GM21786 (cell line): ENCODE measurements around the gene CCDC141.

Experiments used
- ATAC-seq: cut with Tn5 transposase; IDR thresholded peaks from one replicate; pipeline ENCODE4 v1.9.1; 2021; ENCODE audit not compliant: unreplicated experiment

The CCDC141 gene

DNA sequence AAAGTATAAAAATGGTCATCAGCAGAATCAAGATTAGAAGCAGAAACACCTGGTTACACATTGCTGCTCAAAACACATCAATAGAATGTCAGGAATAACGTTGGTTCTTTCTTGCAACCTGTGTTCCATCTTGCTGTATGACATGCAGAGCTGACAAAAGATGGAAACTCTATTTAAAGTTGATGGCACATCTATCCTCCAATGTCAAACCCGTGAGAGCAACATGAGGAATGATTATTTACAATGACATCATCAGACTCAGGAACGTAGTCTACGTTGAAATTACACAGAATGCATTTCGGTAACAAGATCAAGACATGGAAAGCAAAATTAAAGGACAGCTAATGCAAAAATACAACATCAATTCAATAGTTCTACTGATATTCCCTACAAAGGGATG lies 216.6 kb downstream of the CCDC141 start:
- no peak for ATAC-seq

DNA sequence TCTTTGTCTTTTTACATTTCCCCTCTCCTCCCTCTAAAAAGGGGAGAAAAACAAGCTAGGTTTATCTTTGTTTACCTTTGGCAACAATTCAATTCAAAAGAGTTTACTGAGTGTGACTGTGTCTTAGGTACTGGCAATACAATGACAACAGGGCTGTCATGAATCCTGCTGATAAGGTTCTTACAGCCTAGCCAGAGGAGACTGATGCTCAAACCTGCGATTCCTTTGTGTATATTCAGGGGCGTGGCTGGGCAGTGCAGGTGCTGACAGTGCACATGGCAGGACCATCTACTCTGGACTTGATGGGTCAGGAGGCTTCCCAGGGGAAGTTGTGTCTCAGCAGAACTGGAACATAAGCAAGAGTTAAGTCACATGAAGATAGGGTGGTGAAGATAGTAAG lies 219.5 kb downstream of the CCDC141 start:
- ATAC-seq = no peak

DNA sequence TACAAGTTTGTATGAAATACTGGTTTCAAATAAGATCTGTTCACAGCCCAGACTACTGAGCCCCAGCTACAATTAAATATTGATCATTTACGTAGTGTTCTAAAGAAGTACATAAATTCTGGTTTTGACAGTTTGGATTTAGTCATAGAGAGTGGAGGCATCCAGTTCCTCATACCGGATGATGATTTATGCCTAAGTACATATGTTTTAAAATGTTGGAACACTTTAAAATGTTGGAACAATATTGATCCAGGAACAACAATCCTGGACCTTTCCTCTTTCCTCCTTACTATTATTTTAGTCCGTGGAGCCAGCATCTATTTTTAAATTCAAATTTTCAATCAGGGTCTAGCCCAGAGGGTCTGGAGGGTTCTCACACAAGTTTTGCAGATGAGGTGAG lies 220.0 kb downstream of the CCDC141 start:
- ATAC-seq = no peak

DNA sequence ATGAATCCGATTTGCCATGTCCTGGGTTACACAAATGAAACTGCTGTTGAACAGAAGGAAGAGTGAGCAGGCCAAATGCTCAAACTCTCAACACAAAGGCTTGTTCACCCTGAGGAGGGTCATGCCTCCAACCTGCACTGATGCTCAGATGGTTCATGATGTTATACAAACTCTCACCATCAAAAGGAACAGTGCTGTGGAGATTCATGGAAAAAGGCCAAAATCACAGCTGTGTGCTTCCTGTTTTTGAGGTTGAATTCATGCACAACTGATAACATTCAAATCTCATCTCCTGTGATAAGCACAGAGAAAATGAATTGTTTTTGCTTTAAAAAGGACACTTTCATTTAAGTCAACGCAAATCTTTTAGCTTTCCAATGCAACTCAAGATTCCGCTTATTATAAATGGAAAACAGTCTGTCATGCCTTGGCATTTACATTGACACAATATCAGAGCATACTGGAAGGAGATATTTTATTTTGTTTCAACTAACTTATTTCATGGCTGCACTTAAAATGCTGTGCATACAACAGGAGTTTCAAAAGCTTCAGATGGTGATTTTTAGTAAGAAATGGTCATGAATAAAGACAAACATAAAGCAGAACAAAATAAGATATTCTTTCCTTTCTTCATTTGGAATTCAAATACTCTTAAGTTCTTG lies 220.5 kb downstream of the CCDC141 start:
- no peak for ATAC-seq

DNA sequence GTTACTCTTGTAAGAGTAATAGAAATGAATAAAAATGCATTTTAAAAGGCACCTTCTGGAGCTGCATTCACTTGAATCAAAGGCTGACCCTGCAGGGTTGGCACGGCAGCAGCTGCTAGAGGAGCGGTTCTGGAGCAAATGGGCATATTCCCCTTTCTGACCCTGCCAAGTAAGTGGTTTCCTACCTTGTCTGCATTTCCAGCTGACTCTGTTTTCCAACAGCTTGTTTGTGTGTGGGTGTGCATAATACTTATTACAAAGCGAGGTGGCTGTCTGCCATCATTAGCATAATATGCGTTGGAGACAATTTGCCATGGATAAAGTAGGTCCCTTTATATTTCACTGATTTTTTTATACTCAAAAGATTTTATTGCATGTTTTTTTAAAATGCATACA lies 221.5 kb downstream of the CCDC141 start:
- no peak for ATAC-seq

DNA sequence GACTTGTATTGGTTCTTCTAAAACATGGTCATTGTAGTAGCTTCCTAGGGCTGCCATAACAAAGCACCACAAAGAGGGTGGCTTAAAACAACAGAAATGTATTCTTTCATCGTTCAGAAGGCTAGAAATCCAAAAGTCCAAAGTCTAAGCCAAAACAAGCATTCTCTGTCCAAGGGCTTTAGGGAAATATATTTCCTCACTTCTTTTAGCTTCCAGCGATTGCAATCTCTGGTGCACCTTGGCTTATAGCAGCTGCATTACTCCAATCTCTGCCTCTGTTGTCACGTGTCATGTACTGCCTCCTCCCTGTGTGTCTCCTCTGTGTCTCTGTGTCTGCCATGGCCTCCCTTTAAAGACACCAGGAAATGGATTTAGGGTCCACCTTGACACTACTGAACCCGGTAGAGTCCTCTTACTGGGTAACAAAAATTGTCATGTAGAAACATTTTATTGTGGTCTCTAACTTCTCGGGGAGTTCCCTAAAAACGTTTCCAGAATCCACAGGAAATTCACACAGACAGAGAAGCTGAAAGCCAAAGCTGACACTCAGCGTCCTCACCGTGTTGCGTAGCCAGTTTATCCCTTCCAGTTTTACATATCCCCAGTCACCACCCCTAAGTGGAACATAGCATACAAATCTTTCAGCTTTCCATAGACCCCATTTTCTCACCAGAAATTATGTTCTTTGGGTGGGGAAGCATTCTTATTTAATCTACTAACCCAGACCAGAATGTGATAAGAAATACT lies 222.0 kb downstream of the CCDC141 start:
- no peak for ATAC-seq

DNA sequence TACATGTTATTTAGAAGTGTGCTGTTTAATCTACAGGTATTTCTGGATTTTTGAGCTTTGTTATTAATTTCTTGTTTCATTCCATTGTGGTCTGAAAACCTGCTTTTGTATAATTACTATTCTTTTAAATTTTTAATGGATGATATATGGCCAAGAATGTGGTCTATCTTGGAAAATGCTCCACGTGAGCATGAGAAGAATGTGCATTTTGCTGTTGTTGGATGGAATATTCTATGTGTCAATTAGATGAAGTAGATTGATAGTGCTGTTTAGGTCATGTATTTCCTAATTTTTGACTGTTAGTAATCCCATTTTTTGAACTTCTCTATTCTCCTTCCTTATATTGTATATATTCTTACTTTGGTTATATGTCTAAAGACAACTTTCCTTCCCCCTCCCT lies 222.8 kb downstream of the CCDC141 start:
- ATAC-seq = no peak

DNA sequence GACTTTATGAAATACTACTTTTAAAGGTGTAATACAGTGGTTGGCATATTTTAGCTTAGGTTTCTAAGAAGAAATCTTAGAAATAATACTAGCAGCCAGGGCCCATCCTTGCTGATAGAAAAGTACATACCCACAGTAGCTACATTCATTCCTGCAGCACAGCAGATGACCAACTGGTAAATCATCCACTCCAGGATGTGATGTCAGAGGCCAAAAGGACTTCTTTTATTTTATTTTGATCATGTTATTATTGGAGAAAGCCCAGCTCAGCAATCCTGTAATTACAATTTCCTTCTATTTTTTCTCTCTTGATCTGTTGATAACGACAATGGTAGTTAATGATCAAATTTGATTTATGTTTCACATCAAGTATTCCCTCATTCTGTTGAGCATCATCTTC lies 224.8 kb downstream of the CCDC141 start:
- no peak for ATAC-seq

DNA sequence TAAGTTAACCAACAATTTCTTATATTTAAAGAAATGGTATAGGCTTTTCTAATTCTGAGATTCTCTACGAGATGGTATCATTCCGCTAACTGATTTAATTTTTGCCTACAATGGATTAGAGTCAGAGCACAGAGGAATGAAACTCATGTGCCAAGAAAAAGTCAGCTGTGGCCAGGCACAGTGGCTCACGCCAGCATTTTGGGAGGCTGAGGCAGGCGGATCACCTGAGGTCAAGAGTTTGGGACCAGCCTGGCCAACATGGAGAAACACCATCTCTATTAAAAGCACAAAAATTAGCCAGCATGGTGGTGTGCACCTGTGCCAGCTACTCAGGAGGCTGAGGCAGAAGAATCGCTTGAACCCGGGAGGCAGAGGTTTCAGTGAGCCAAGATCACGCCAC lies 225.8 kb downstream of the CCDC141 start:
- no peak for ATAC-seq

DNA sequence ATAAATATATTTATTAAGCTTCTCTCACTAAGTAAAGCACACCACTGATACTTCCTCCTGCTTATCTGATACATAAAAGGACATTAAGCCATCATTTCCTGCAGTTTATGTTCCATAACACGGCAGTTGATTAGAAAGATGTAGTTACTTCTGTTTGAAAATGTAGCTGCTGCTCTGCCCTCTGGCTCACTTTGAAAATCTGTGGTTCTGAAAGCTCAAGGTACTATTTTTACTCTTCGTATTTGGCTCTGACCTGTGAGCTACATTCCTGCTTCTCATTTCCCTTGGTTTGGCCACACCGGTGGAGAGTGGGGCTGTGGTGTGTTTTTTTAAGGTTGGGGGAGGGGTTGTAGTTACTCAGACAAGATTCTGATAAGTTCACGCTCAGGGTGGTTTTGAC lies 229.9 kb downstream of the CCDC141 start:
- peak; percentile 88 for ATAC-seq

DNA sequence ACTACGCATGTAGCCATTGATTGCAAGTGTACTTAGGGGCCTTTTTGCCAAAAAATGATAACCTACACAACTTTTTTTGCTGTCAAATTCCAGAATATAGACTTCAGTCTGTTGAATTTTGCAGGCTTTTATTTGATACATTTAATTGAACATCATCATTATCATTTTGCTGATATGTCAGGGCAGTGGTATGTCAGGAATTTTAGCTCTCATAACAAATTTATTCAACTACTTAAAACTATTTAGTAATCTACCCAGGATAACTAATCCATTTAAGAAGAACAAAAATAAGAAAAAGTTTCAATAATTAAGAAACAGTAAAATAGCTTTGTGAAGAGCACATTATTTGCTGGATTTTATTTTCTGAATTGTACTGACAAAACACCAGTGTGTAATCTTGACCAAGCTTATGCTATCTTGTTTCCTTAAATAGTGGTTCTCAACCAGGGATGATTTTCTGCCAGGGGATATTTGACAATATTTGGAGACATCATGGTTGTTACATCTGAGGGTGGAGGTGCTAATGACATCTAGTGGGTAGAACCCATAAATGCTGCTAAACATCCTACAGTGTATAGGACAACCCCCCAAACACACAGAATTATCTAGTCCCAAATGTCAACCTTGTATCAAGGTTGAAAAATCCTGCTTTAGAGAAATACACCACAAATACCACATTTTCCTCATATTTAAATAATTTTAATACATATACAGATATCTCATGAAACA lies 230.6 kb downstream of the CCDC141 start:
- ATAC-seq = peak; percentile 22

DNA sequence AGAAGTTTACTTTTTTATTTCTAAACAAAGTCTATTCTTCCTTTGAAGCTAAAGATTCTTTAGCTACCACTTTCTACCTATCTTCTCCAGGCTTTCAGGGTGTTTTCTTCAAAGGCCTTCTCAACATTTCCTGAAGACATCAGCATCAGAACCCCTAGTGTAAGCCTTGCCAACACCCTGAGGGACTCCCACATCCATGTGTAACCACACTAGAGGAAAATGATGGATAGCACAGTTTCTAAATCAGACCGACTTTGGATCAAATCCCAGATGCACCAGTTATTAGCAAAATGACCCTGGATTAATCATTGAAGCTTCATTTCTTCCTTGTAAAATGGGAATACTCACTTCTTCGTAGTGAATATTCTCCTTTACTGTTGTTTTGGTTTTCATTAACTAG lies 238.0 kb downstream of the CCDC141 start:
- ATAC-seq = no peak

DNA sequence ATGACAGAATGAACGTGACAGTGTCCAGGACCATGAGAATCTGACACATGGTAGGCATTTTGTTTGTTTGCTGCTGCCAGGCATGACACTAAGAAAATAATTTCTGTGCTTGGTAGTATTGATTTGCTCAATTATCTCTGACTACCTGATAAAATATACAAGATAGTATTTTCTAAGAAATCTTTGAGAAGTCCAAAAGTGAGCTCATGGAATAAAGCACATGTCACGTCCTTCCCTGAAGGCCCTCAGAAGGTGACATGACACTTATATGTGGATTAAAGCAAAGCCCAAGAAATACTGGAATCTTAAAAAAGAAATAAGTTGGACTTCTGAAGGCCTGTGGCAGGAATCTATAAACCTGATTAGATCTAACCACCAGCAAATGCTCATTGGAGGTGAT lies 238.9 kb downstream of the CCDC141 start:
- no peak for ATAC-seq

DNA sequence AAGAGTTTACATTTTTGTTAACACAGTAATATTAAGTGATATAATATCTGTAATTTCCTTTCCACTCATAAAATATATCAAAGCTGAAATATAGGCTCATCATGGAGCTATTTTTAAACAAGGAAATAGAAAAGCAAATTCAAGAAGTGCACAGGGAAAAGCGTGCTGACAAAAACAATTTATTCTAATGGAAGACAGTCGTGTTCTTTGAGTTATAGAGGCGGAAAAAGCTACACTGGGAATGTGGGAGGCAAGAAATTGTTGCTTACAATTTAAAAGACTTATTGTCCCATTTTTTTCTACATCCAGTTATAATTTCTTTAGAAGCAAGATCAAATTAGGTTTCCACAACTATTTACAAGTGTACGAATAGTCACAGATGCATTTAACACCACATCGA lies 239.5 kb downstream of the CCDC141 start:
- no peak for ATAC-seq

DNA sequence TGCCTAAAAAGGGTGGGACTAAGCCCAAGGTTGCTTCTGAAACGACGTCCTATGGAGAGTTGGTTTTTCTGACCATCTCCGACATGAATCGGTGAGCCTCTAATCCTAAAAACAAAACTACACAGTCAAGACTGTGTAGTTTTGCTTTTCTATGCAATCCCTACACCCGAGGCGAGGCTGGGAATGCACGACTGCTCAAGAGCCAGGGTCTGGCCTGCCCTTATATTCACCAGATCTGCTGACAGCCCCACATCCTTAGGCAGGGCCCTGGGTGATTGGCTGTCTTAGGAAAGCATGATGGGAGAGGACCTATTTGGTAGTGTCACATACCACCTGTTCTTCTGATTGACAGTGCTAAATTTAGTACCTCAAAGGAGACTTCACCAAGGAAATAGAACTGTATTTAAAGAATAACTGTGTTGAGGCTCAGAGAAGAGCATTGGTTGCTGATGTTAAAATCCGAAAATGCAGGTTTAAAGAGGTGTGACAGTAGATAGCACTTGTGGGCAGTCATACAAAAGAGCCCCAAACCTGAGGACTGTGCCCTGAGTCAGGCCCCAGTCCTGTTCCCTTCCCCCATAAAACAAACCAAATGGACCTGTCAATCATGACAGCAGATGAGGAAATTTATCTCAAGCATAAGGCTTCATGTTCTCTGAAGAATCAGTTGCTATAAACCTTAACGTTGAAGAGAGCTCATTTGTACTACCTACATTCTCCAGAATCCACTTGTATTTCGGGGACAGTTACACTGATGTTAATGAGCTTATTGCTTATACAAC lies 242.5 kb downstream of the CCDC141 start, which contains the start of gene TTN:
TSS of gene TTN (minus strand) at position 197 of the 782 bp plus-strand sequence. CDS start 2,781 bp downstream, outside the sequence.
- no peak for ATAC-seq

DNA sequence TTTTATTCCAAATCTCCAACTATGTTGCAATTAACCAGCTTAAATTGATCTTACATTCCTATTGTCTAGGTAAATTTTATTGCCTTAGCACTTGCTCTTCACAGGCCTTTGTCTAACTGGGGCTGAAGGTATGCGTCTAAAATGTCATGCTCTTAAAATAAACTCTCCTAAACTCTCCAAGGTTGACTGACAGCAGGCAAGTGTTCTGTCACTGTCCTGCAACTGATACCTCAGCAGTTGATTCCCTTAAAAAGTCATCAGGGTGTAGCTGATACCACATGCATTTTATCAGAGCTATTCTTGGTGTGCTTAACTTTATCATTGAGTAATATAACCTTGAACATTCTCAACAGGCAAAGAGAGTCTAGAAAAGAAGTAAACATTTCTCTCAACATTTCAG lies 243.4 kb downstream of the CCDC141 start:
- no peak for ATAC-seq

DNA sequence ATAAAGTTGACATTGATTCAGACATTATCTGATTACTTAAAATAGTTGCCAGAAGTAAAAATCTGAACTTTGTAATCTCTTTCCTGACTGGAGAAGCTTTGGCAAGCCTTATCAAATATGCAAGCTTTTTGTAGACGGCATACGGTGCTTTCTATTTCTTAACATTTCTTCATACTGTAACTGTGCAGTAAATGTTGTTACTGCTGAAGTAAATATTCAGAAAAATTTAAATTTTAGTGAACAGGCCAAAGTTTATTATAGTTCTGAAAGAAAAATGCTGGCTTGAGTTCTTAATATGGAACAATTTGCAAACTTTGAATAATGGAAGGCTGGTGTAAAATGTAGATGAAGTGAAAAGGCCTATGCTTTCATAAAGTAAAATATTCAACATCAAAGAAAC lies 244.5 kb downstream of the CCDC141 start:
- ATAC-seq = no peak

DNA sequence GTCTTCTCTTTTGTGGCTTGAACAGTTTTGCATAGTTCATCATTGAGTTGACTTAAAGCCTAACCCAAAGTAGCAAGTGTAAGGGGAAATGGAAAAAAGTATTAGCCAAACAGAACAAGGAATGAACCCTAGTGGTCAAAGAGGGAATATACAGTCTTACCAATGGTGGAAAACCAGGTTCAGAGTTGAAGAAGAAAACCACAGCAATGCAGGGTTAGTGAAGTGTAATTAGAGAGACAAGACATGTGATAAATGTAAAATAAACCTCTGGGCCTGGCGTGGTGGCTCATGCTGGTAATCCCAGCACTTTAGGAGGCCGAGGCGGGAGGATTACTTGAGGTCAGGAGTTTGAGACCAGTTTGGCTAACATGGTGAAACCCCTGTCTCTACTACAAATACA lies 245.1 kb downstream of the CCDC141 start:
- ATAC-seq = peak; percentile 78

DNA sequence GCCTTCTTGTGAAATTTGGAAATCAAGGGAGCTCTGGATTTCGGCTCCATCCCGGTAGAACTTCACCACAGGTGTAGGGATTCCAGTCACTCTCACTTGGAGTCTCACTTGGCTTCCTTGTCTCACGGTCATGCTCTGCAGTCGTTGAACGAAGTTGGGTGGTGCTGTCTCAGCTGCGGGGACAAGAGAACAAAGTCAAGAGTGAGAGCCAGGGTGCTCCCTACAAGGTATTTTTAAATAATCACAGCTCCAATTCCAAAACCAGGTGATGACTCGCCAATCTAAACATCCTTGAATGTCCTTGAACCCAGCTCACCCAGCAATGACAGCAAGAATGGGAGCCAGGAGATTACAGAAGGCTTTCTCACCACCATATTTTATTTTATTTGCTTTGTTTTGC lies 249.4 kb downstream of the CCDC141 start:
- ATAC-seq = no peak

DNA sequence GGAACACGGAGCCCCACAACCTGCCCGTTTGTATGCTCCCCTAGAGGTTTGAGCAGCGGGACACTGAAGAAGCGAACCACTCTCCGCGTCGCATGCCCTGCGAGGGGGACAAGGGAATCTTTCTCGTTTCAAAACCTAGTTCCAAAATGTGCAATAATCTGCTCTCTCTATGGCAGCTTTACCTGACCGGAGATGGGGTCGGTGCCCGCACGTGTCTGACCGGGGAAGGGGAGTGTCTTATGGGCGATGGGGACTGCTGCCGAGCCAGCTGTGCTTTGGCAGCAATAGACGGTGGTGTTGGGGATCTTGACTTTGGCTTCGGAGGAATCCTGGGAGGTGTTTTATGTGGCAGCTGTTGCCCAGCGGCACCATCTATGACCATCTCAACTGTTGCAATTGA lies 250.6 kb downstream of the CCDC141 start:
- no peak for ATAC-seq

DNA sequence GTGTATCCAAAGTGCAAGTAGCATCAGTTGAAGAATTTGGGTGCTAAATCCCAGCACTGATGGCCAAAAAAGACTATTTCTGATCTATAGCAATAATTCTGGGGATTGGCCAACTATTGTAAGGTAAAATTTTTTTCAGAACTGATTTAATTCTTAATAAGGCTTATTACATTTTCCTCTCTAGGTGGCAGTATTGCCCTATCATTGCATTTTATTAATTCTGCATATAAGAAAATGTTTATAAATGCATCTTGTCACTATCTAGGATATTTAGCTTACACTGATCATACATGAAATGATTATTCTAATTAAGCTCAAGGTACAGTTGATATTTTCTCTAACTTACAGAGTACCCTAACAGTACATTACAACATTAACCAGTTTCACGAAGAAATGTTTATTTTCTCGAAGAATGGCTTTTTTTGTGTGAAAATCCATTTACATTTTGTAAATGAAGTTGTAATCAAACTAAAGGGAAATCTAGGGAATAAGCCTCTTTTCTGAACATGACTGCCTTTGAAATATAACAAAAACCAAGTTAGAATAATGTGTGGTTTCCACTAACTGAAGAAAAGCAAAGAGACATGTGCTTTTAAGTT lies 253.8 kb downstream of the CCDC141 start:
- ATAC-seq = no peak
